ENCODE results near the gene PBX2.
"Not testable (repeated sequence)": the region's sequence is repeated elsewhere in the genome, so short reads cannot be mapped to it uniquely, and the experiment has no call there.

The PBX2 gene

GRCh38 chr6:32190054-32190851 is at the start of gene PBX2:
TSS of gene PBX2 (minus strand) at chr6:32190202. CDS start at chr6:32189915, 287 bp downstream.
- peak; percentile 74 for DNase-seq

DNA sequence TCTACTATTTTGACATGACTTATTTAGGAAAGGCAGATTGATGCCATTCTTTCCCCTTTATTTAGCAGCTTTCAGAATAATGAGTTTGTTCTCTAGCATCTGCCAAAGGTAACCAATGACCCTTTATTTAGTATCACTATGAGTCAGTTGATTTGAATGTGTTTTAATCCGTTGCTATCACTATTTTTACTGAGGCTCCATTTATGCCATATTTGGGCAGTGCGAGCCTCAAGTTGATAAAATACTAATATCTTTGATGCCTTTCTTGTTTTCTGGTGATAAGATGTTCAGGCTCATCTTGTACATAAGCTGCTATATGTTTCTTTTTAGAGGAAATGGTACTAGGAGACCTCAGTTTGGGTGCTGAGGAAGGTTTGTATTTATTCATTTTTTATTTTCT is 49.5 kb upstream of the PBX2 start:
- DNase-seq = no peak

- DNase-seq = no peak
Observed at GRCh38 chr6:32234934-32235333, 44.9 kb upstream of the PBX2 start.

- DNase-seq = no peak
Observed at GRCh38 chr6:32226434-32226833, 36.4 kb upstream of the PBX2 start.

- no peak for DNase-seq
Observed at GRCh38 chr6:32224696-32225095, 34.7 kb upstream of the PBX2 start.

DNA sequence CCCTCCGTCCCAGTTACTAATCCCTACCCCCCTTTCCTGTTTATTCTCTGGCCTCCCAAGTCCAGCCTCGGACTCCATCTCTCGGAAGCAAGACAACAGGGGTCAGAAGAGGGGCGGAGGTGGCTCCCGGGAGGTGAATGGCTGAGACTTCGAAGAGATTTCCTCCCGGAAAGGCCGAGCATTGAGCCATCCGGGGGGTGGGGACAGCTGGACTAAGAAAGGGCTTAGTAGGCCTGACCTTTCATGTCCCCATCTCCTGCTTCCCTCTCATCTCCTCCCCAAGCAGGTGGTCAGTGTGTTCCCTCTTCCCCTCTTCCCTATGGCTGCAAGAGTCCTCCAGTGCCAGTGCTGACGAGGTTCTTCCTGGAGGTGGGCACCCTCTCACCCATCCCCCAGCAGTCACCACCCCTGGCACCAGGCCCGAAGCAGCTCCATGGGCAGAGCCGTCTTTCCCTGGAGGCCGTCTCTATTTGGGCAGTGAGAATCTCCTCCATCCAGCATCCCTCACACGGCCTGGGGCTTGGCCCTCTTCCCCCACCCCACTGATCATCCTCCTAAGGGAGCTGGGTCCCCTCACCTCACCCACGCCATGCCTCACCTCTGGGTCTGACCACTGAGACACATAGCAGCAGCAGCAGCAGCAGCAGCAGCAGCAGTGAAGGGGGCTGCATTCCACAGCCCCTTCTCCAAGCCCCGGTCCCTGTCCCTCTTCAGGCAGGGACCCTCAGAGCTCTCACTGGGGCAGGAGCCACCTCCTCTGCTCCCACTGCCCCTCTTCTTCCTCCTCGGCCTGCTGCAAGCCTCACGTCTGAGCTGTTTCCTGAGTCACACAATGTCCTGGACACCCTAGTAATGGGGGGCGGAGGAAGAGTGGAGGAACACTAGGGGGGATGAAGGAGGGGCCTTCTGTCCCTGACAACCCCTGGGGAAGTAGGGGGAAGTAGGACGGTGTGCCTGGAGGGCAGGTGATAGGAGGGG is 33.5 kb upstream of the PBX2 start, which contains the start of gene NOTCH4:
NOTCH4 (minus strand) TSS at position 810 of the 978 bp plus-strand sequence; CDS start at position 671, 139 bp downstream.
- no peak for DNase-seq

DNA sequence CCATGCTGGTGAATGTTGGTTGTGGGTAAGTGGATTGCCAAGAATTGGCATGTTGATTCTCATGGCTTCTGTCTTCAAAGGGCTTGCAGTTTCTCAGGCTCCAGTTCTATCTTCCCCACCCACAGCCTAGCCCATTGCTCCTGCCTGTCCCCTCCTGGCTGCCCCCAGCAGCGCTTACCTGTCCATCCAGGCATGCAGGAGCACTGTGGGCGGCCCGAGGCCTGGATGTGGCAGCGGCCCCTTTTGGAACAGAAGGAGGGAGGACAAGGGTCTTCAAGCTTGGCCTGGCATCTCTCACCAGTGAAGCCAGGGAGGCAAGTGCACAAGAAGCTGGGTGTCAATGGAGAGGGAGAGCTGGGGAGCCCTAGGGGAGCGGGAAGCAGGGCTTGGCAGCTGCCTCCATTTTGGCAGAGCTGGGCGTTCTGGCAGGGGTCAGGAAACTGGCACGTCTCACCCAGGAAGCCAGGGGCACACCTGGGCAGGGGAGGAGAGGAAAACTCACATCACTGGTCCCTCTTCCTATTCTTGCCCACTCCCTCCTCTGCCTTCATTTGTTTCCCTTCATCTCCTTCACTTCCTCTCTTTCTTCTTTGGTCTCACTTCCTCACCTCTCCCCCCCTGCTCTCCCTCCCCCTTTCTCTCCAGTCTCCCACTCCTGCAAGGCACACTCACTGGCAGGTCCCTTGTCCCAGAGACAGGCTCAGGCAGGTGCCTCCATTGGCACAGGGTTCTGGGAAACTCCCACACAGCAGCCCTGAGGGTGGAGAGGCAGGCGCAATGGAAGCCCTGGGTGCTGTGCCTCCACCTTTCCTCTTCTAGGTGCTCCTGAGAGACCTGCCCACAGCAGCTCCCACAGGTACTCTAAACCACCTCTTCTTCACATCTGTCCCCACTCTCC is 32.6 kb upstream of the PBX2 start:
- no peak for DNase-seq

DNA sequence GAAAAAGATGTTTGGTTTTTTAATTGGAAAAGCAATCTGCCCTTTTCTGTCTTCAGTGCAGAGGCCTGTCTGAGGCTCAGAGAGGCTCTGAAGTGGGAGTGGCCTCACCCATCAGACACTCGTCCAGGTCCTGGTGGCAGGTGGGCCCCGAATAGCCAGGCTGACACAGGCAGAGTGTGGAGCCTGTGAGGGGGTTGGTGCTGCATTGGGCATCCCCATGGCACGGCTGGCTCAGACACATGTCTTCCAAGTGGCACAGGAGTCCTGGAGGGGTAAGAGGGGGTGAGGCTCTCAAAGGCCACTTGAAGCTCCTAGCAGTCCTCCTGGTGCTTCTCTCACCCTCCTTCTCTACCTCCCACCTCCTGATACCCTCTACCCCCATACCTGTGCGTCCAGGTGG is 30.0 kb upstream of the PBX2 start:
- DNase-seq = no peak

GRCh38 chr6:32218167-32218566 is 28.2 kb upstream of the PBX2 start:
- no peak for DNase-seq

- DNase-seq = no peak
Observed at GRCh38 chr6:32216998-32217397, 27.0 kb upstream of the PBX2 start.

GRCh38 chr6:32216285-32216684 is 26.3 kb upstream of the PBX2 start:
- DNase-seq = no peak

- DNase-seq = no peak
Observed at GRCh38 chr6:32215617-32216016, 25.6 kb upstream of the PBX2 start.

- no peak for DNase-seq
Observed at GRCh38 chr6:32214126-32214525, 24.1 kb upstream of the PBX2 start.

- DNase-seq = no peak
Observed at GRCh38 chr6:32213649-32214048, 23.6 kb upstream of the PBX2 start.

GRCh38 chr6:32212076-32212760 is 22.2 kb upstream of the PBX2 start:
- DNase-seq = no peak

- not testable (repeated sequence) for DNase-seq
Observed at GRCh38 chr6:32211432-32211831, 21.4 kb upstream of the PBX2 start.

DNA sequence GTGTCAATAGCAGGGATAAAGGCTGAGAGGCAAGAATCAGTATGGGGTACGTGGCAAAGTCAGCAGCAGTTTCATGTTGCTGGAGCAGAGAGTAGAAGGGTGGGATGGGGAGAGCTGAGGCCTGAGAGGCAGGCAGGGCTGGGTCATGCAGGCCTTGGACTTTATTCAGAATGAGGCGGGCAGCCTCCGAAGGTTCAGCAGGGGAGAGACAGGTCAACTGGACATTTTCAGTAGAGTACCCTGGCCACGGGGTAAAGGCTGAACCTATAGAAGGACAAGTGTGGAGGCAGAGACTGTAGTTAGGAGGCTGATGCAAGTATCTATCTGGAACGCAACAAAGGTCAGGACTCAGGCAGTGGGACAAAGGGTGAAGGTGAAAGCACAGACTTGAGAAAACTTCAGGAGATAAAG is 20.2 kb upstream of the PBX2 start:
- no peak for DNase-seq

DNA sequence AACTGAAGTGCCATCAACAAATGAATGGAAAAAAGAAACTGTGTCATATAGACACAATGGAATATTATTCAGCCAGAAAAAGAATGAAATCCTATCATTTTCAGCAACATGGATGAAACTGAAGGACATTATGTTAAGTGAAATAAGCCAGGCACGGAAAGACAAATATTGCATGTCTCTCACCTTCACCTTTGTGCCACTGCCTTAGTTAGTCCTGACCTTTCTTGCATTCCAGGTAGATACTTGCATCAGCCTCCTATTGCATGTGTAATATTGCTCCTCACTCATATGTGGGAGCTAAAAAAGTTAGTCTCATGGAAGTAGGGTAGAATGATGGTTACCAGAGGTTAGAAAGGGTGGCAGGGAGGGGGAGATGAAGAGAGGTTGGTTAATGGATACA is 19.0 kb upstream of the PBX2 start:
- no peak for DNase-seq

GRCh38 chr6:32204268-32204715 is 14.3 kb upstream of the PBX2 start:
- no peak for DNase-seq

DNA sequence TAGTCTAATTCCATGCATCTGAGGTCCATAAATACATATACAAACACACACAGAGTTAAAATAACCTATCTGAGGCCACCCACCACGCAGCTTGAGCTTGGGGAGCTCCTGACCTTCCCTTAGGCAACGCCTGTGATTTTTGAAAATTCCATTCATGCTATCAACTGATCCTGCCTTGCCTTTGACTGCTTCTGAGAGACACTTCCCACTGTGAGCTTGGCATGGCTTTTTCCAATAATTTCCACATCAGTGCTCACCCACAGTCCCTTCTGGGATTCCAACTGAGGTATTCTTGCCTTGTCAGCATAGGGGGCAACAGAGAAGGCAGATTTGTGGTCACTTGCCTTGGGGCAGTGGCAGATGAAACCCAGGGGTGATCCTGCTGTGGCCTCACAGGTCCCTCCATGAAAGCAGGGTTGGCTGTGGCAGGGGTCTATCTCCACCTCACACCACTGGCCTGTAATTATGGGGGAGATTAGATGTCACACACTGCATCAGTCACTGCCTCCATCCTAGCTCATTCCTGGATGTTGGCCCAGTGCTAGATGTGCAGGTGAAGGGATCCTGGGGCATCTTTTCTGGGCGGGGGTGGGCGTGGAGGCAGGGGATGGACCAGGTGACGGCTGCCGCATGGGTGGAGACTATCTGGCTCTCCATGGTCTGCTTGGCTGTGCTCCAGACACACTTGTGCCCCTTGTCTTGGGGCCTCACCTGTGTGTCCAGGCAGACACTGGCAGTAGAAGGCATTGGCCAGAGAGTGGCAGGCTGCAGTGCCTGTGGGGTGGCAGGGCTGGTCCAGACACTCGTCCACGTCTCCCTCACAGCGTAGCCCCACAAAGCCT is 13.6 kb upstream of the PBX2 start:
- no peak for DNase-seq

DNA sequence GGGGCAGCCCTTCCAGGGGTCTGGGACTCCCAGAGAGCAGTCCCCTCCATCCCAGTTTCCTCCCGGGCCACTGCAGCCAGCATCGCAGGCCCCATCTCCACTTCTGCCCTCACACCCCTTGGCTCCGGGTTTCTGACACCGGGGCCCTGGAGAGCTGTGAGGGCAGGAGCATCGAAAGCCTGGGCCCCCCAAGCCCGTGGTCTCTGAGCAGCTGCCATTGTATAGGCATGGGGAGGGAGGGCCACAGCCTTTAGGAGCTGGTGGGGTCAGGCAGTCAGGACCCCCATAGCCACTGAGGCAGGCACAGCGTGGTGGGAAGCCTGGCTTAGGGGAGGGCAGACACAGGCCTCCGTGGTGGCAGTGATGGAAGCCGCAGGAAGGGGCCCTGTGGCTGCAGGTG is 12.2 kb upstream of the PBX2 start:
- no peak for DNase-seq
